Measurements from ENCODE around the gene RMDN2. TPM values are rescaled to one million over a fixed set of nuclear protein-coding genes. Genes with fewer than 3 reads are reported as not detected.
A peak's percentile ranks its signal among the peaks of the same experiment; 100 is the strongest.

RMDN2 gene
- total and polyA plus RNA-seq, 5 donors, result 4.9 to 9.0 (median 8.1) TPM

DNA sequence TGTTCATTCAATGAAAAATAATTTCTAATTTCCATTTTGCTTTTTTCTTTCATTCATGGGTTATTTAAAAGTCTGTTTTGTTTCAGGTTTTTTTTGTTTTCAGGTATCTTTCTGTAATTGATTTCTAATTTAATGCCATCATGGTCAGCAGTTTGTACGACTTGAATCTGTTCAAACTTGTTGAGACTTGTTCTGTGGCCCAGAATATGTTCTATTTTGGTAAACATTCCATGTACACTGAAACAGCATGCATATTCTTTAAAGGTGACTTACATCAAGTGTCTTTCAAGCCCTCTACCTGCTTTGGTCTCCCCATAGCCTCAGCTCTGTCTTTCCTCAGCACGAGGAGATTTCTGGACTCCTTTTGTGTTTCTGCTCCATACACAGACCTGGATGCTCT lies 101.8 kb downstream of the RMDN2 start:
- Histone ChIP-seq H3K27me3 (ENCODE audit: control insufficient read depth, insufficient read depth) (no peaks in the 10 kb centered on the region), H3K27ac (ENCODE audit: low read length) (no peak overlapping the region), H3K4me1 (ENCODE audit: control insufficient read depth, insufficient read depth, low read length) (no peaks in the 10 kb centered on the region), H3K9me3 (ENCODE audit: control insufficient read depth, low read length) (no peaks in the 10 kb centered on the region), H3K4me3 (ENCODE audit: low read length) (no peak overlapping the region)
- ATAC-seq (no peak), DNase-seq (no peak)
- intact Hi-C loops (cut with DNase I), result no loop called here
- WGBS, result 86% methylated on average over 2 of the region's 2 CpGs

DNA sequence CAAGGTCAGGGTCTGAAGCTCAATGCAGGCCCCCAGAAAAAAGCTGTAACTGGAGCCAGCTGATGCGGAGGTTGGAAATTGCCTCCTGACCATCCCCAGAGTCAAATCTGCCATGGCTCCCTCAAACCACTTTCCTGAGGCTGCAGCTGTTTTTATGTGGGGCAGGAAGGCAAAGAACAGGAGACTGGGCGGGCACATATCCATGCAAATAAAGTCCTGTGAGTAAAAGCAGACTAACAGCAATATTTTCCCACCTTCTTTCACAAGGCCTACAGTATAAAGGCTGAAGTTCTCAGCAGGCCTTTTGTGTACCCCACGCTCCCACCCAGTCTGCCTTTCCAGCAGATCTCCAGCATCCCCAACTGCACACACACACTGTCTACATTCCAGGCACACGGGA lies 103.7 kb downstream of the RMDN2 start:
- DNase-seq, result no peak
- no peaks in the 10 kb centered on the region for H3K9me3 ChIP-seq (ENCODE audit: control insufficient read depth, low read length)

DNA sequence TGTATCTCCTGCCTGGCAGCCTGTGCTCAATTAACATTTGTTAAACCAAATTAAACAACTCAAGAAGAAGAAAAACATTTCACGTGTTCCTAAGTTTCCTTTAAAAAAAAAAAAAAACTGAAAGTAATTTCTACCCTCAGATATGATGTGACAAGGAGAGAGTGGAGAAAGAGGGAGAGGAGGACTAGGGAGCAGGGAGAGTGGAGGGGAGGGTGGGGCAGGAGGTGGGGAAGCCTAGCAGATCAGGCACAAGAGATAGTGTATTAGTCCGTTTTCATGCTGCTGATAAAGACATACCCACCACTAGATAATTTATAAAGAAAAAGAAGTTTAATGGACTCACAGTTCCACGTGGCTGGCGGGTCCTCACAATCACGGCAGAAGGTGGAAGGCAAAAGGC lies 104.4 kb downstream of the RMDN2 start:
- H3K4me1 ChIP-seq (ENCODE audit: control insufficient read depth, insufficient read depth, low read length), result no peaks in the 10 kb centered on the region
- 79% methylated on average over 5 of the region's 5 CpGs for WGBS
- H3K9me3 ChIP-seq (ENCODE audit: control insufficient read depth, low read length), result no peaks in the 10 kb centered on the region
- H3K4me3 ChIP-seq (ENCODE audit: low read length), result no peak overlapping the region
- H3K27me3 ChIP-seq (ENCODE audit: control insufficient read depth, insufficient read depth), result no peaks in the 10 kb centered on the region
- intact Hi-C loops (cut with DNase I), result no loop called here
- DNase-seq (no peak), ATAC-seq (no peak)
- no peak overlapping the region for H3K27ac ChIP-seq (ENCODE audit: low read length)

More for the DNA sequence above, 103.7 kb downstream of the RMDN2 start:
- Histone ChIP-seq H3K4me1 (ENCODE audit: control insufficient read depth, insufficient read depth, low read length) (no peaks in the 10 kb centered on the region), H3K4me3 (ENCODE audit: low read length) (no peak overlapping the region), H3K27me3 (ENCODE audit: control insufficient read depth, insufficient read depth) (no peaks in the 10 kb centered on the region), H3K27ac (ENCODE audit: low read length) (no peak overlapping the region)
- WGBS, result 94% methylated on average over 4 of the region's 4 CpGs
- intact Hi-C loops (cut with DNase I), result no loop called here
- ATAC-seq, result no peak

DNA sequence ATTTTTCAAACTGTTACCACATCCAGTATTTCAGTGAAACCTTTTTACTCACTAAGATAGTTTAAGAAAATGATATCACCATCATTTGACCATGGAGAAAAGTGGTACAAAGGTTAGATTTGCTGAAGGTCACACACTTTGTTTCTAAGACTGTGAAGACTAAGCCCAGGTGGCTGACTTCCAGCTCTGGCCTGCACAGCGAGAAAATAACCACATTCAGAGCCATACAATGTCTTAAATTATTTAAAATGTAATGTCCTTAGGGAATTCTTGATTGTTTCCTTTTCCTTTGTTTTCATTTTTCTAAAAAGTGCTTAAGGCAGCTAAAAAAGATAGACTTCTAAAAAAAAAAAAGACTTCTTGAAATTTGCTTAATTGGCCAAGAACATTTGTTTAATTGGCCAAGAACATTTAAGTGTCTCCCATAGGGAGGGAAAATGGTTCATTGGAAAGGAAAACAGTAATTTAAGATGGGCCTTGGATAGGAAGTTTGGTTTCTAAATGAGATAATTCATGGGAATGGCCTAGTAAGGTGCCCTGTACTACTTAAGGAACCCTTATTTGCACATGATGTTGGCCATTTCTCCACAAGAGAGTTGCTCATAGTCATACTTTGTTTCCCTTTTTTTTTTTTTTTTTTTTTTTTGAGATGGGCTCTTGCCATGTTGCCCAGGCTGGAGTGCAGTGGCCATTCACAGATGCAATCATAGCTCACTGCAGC lies 105.7 kb downstream of the RMDN2 start:
- DNase-seq (peak in 1 of 3 donors; percentile 62), ATAC-seq (no peak)
- Histone ChIP-seq H3K27me3 (ENCODE audit: control insufficient read depth, insufficient read depth) (no peaks in the 10 kb centered on the region), H3K9me3 (ENCODE audit: control insufficient read depth, low read length) (no peaks in the 10 kb centered on the region), H3K4me3 (ENCODE audit: low read length) (no peak overlapping the region), H3K4me1 (ENCODE audit: control insufficient read depth, insufficient read depth, low read length) (no peaks in the 10 kb centered on the region), H3K27ac (ENCODE audit: low read length) (no peak overlapping the region)
- intact Hi-C loops (cut with DNase I), result no loop called here
- WGBS, result 41% methylated on average over 1 of the region's 1 CpG

GRCh38 chr2:38032946-38033345 lies 107.9 kb downstream of the RMDN2 start:
- intact Hi-C loops (cut with DNase I), result no loop called here
- 93% methylated on average over 2 of the region's 2 CpGs for WGBS
- H3K4me3 ChIP-seq (ENCODE audit: low read length), result no peak overlapping the region
- no peaks in the 10 kb centered on the region for H3K9me3 ChIP-seq (ENCODE audit: control insufficient read depth, low read length)
- ATAC-seq, result no peak
- no peaks in the 10 kb centered on the region for H3K27me3 ChIP-seq (ENCODE audit: control insufficient read depth, insufficient read depth)
- no peak overlapping the region for H3K27ac ChIP-seq (ENCODE audit: low read length)
- no peaks in the 10 kb centered on the region for H3K4me1 ChIP-seq (ENCODE audit: control insufficient read depth, insufficient read depth, low read length)
- no peak for DNase-seq

DNA sequence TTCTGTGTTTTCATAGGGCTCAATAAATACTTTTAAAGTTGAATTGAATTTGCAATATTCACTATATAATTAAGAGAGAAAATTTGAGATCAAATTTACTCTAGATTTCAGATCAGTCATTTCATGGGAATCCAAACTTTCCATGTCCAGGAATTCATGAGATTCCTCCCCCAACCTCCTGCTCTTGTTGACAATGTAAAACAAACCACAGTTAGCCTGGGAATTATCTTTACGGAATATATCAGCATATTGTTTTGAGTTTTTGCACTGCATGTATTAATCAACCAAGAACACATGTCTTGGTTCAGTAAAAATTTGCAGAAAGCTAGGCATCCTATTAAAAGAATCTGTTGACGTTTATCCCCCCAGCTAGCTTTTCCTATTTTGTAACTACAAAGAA lies 108.6 kb downstream of the RMDN2 start:
- no peak overlapping the region for H3K4me3 ChIP-seq (ENCODE audit: low read length)
- 44% methylated on average over 2 of the region's 2 CpGs for WGBS
- H3K4me1 ChIP-seq (ENCODE audit: control insufficient read depth, insufficient read depth, low read length), result no peaks in the 10 kb centered on the region
- intact Hi-C loops (cut with DNase I), result no loop called here
- no peaks in the 10 kb centered on the region for H3K9me3 ChIP-seq (ENCODE audit: control insufficient read depth, low read length)
- H3K27ac ChIP-seq (ENCODE audit: low read length), result no peak overlapping the region
- no peaks in the 10 kb centered on the region for H3K27me3 ChIP-seq (ENCODE audit: control insufficient read depth, insufficient read depth)
- ATAC-seq, result no peak
- DNase-seq, result no peak

DNA sequence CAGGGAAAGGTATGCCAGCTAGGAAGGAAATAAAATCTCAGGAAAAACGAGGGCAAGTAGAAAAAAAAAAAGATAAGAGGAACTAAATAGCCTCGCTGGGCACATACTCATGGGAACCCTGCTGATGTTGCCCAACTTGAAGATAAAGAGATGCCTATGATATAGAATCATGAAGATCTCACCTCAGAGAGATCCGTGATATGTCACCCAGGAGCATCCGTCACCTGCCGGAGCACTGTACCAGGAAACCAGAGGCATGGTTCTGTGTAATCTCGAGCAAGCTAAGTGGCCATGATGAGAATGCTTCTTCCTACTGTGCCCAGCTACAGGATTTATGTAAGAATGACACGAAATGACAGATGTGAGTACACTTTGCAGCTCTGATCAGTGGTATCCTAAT lies 110.9 kb downstream of the RMDN2 start:
- WGBS, result 82% methylated on average over 7 of the region's 7 CpGs
- no peaks in the 10 kb centered on the region for H3K9me3 ChIP-seq (ENCODE audit: control insufficient read depth, low read length)
- DNase-seq (no peak), ATAC-seq (no peak)
- no peak overlapping the region for H3K4me3 ChIP-seq (ENCODE audit: low read length)
- H3K4me1 ChIP-seq (ENCODE audit: control insufficient read depth, insufficient read depth, low read length), result no peaks in the 10 kb centered on the region
- intact Hi-C loops (cut with DNase I), result no loop called here
- H3K27ac ChIP-seq (ENCODE audit: low read length), result no peak overlapping the region
- H3K27me3 ChIP-seq (ENCODE audit: control insufficient read depth, insufficient read depth), result no peaks in the 10 kb centered on the region

DNA sequence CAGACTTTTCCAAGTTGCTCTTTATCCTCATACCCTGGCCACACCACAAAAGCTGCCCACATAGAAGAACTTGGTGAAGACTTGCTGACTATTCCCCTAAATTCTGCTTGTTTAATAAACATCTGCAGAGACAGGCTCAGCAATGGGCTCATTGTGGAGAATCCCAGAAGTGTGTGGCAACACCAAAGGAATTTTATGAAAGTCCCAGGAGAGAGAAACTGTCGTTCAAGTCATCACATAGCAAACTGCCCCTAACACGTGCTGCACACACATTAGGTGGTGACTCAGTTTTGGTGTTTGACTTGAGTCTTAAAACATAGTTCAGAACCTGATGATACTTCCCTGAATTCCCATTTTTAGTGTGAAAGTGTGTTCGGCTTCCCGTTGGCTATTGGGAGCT lies 112.2 kb downstream of the RMDN2 start:
- no peak overlapping the region for H3K4me3 ChIP-seq (ENCODE audit: low read length)
- H3K27ac ChIP-seq (ENCODE audit: low read length), result no peak overlapping the region
- H3K9me3 ChIP-seq (ENCODE audit: control insufficient read depth, low read length), result no peaks in the 10 kb centered on the region
- 78% methylated on average over 4 of the region's 4 CpGs for WGBS
- H3K4me1 ChIP-seq (ENCODE audit: control insufficient read depth, insufficient read depth, low read length), result no peaks in the 10 kb centered on the region
- ATAC-seq, result no peak
- no peaks in the 10 kb centered on the region for H3K27me3 ChIP-seq (ENCODE audit: control insufficient read depth, insufficient read depth)
- no peak for DNase-seq
- intact Hi-C loops (cut with DNase I), result no loop called here

DNA sequence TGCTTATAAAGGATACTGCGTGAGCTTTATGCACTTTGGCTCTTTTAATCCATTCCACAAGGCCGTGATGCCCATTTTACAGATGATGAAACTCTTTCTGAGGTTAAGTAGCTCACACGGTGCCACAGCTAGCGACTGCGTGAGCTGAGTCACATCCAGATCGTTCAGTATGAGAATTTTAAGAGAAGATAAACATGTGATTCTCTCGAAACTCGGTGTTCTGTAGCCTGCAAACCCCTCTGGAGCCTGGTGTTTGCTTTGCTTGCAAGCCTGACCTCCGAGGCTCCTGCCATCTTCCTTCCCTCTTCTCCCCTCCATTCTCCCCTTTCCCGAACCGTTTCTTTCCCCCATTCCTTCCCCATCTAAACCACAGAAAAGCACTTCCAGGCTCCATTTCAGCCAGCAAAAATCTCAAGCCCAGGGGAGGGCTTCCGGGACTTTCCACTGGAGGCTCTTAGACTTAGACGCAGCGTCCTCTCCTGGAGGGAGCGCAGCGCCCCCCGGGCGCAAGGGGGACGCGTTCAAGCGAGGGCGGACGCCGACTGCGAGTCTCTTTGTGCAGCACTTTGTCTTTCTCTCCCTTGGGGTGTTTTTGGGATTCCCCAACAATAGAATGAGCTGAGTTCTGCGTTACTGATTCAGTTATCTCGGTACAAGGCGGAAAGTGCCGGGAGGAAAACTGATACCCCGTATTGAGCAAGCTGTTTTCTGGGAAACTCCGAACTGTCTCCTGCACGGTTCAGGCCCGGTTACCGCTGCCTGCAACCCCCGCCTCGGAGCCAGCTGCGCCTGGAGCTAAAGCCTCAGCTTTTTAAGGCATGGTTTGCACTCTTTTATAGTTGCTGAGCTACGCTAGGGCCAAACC lies 112.9 kb downstream of the RMDN2 start:
- no peaks in the 10 kb centered on the region for H3K9me3 ChIP-seq (ENCODE audit: control insufficient read depth, low read length)
- DNase-seq (peak; percentile 54 to 86 (median 79)), ATAC-seq (peak; percentile 88 to 92)
- intact Hi-C loops (cut with DNase I), result no loop called here
- H3K4me1 ChIP-seq (ENCODE audit: control insufficient read depth, insufficient read depth, low read length), result no peaks in the 10 kb centered on the region
- peak overlapping the region; percentile 44 for H3K27ac ChIP-seq (ENCODE audit: low read length)
- WGBS, result 12% methylated on average over 38 of the region's 38 CpGs
- no peaks in the 10 kb centered on the region for H3K27me3 ChIP-seq (ENCODE audit: control insufficient read depth, insufficient read depth)
- peak overlapping the region; percentile 2 for H3K4me3 ChIP-seq (ENCODE audit: low read length)

- Histone ChIP-seq H3K27me3 (ENCODE audit: control insufficient read depth, insufficient read depth) (no peaks in the 10 kb centered on the region), H3K9me3 (ENCODE audit: control insufficient read depth, low read length) (no peaks in the 10 kb centered on the region), H3K27ac (ENCODE audit: low read length) (no peak overlapping the region), H3K4me3 (ENCODE audit: low read length) (peak overlapping the region; percentile 2), H3K4me1 (ENCODE audit: control insufficient read depth, insufficient read depth, low read length) (no peaks in the 10 kb centered on the region)
- 66% methylated on average over 5 of the region's 5 CpGs for WGBS
- intact Hi-C loops (cut with DNase I), result no loop called here
- DNase-seq, result peak in 2 of 3 donors; percentile 48 to 56
- peak; percentile 44 to 63 for ATAC-seq
These were observed 113.6 kb downstream of the RMDN2 start for GRCh38 chr2:38038682-38039081.

DNA sequence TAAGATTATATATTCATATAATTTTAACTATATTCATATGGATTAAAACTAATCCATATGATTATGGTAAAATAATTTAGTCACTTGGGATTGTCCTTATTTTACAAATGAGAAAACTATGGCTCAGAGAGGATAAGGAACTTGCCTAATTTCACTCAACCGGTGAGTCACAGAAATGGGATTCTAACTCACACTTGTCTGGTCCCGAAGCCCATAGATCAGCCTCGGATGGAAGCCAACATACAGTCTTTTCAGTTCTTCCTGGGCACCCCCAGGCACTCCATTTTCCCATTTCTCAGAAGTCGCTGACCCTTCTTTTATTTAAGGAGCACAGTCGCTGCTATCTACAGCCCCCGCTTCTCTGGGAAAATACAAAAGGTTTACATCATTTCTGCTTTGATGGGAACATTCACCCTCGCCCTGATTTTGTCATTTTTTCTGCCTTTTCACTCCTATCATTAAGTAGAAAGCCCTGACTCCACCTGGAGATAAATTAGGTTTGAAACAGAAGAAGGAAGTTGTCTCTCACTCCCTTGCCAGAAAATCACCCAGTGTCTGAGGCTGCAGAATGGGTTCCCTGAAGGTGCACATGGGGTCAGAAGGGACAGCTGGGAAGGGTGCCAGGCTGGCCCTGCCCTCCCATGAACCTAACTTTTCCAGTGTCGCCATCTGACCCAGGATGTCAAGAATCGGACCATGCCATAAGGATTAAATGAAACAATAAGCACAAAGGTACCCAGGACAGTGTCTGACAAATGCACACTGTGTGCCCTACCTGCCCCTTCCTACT lies 114.2 kb downstream of the RMDN2 start:
- ATAC-seq, result peak in 1 of 2 donors; percentile 74
- intact Hi-C loops (cut with DNase I), result no loop called here
- H3K27ac ChIP-seq (ENCODE audit: low read length), result no peak overlapping the region

More for the DNA sequence above, 114.2 kb downstream of the RMDN2 start:
- Histone ChIP-seq H3K27me3 (ENCODE audit: control insufficient read depth, insufficient read depth) (no peaks in the 10 kb centered on the region), H3K9me3 (ENCODE audit: control insufficient read depth, low read length) (no peaks in the 10 kb centered on the region), H3K4me1 (ENCODE audit: control insufficient read depth, insufficient read depth, low read length) (no peaks in the 10 kb centered on the region), H3K4me3 (ENCODE audit: low read length) (no peak overlapping the region)
- WGBS, result 71% methylated on average over 9 of the region's 9 CpGs
- peak in 1 of 3 donors; percentile 48 for DNase-seq
